ENCODE results near the gene OGFOD1.

DNA sequence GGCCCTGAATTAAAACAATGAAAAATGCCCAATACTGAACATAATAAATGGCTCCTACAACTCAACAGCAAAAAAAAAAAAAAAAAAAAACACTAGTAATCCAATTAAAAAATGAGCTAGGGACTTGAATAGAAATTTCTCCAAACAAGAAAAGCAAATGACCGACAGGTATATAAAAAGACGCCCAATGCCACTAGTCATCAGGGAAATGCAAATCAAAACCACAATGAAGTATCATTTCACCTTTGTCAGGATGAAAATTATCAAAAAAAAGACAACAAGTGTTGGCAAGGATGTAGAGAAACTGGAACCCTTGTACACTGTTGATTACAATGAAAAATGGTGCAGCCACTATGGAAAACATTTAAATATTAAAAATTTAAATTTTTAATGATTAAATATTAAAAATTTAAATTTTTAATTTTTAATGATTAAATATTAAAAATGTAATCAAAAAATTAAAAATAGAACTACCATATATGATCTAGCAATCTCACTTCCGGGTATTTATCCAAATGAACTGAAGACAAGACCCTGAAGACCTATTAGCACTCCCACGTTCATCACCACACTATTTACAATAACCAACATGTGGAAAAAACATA is 40.4 kb downstream of the OGFOD1 start:
- TF ChIP-seq, protein P1, sequence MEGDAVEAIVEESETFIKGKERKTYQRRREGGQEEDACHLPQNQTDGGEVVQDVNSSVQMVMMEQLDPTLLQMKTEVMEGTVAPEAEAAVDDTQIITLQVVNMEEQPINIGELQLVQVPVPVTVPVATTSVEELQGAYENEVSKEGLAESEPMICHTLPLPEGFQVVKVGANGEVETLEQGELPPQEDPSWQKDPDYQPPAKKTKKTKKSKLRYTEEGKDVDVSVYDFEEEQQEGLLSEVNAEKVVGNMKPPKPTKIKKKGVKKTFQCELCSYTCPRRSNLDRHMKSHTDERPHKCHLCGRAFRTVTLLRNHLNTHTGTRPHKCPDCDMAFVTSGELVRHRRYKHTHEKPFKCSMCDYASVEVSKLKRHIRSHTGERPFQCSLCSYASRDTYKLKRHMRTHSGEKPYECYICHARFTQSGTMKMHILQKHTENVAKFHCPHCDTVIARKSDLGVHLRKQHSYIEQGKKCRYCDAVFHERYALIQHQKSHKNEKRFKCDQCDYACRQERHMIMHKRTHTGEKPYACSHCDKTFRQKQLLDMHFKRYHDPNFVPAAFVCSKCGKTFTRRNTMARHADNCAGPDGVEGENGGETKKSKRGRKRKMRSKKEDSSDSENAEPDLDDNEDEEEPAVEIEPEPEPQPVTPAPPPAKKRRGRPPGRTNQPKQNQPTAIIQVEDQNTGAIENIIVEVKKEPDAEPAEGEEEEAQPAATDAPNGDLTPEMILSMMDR (IDR thresholded peaks at IDR 0.05 in 2 of 3, conservative IDR thresholded peaks at IDR 0.05 in 1 of 3; ENCODE audit: control insufficient read depth in 2 of 3, extremely low read depth in 1 of 3, insufficient read depth in 1 of 3, low read depth in 3 of 3, low read length in 3 of 3) = no peak
- TF ChIP-seq ZZZ3 (IDR thresholded peaks at IDR 0.05; ENCODE audit: control insufficient read depth, insufficient read length, low read depth) (no peak), CBFB (IDR thresholded peaks at IDR 0.05; ENCODE audit: low read depth) (no peak), CHD4 (IDR thresholded peaks at IDR 0.05) (no peak)
- TF ChIP-seq, protein P2, sequence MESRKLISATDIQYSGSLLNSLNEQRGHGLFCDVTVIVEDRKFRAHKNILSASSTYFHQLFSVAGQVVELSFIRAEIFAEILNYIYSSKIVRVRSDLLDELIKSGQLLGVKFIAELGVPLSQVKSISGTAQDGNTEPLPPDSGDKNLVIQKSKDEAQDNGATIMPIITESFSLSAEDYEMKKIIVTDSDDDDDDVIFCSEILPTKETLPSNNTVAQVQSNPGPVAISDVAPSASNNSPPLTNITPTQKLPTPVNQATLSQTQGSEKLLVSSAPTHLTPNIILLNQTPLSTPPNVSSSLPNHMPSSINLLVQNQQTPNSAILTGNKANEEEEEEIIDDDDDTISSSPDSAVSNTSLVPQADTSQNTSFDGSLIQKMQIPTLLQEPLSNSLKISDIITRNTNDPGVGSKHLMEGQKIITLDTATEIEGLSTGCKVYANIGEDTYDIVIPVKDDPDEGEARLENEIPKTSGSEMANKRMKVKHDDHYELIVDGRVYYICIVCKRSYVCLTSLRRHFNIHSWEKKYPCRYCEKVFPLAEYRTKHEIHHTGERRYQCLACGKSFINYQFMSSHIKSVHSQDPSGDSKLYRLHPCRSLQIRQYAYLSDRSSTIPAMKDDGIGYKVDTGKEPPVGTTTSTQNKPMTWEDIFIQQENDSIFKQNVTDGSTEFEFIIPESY (IDR thresholded peaks at IDR 0.05) = no peak
- TF ChIP-seq, protein P3, sequence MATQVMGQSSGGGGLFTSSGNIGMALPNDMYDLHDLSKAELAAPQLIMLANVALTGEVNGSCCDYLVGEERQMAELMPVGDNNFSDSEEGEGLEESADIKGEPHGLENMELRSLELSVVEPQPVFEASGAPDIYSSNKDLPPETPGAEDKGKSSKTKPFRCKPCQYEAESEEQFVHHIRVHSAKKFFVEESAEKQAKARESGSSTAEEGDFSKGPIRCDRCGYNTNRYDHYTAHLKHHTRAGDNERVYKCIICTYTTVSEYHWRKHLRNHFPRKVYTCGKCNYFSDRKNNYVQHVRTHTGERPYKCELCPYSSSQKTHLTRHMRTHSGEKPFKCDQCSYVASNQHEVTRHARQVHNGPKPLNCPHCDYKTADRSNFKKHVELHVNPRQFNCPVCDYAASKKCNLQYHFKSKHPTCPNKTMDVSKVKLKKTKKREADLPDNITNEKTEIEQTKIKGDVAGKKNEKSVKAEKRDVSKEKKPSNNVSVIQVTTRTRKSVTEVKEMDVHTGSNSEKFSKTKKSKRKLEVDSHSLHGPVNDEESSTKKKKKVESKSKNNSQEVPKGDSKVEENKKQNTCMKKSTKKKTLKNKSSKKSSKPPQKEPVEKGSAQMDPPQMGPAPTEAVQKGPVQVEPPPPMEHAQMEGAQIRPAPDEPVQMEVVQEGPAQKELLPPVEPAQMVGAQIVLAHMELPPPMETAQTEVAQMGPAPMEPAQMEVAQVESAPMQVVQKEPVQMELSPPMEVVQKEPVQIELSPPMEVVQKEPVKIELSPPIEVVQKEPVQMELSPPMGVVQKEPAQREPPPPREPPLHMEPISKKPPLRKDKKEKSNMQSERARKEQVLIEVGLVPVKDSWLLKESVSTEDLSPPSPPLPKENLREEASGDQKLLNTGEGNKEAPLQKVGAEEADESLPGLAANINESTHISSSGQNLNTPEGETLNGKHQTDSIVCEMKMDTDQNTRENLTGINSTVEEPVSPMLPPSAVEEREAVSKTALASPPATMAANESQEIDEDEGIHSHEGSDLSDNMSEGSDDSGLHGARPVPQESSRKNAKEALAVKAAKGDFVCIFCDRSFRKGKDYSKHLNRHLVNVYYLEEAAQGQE (IDR thresholded peaks at IDR 0.05; ENCODE audit: low read depth, low read length) = no peak

Measured in GM12878 (cell line).